Cardiac ventricle fibroblast (primary cell): ENCODE data around the gene MIGA2. TPM values are rescaled to one million over a fixed set of nuclear protein-coding genes. Genes with fewer than 3 reads are reported as not detected.

Source experiments
- total RNA-seq: library from RNA; depleted of rRNA; stranded (reverse); fragments of >200 nt; gene quantifications from 2 replicates; pipeline ENCODE4 v1.2.3, GENCODE V29; 2015

Gene MIGA2
- total RNA-seq, result 14.8 and 23.4 TPM in 2 replicates

DNA sequence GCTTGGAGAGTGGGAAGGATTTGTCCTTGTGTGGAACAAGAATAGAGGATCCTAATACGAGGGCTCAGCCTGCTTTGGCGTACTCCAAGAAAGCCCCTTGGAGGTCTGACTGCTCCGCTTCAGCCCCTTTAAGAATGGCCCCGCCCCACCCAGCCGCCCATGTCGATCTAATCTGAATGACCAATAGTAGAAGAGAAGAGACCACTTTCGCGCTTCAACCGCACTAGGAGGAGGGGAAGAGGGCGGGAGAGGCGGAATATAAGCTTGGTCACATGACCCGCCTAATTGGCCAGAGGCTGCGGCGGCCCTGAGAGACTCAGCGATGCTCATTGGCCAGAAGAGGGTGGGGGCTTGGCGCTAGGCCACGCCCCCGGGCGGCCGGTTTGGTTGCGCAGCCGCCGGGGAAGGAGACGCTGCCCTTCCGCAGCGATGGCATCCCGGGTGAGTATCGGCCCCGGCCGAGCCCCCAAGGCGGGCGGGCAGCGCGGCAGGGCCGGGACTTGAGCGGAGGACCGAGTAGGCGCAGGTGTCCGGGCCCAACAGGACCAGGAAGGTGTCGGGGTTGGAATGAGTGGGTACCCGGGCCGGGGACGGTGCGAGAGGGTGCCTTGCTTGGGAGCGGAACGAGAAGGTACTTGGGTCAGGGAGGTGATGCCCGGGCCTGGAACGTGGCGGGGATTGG, at the start of gene MIGA2:
MIGA2 (plus strand) TSS at position 386 of the 682 bp plus-strand sequence. CDS start 3,969 bp downstream, outside the sequence.

DNA sequence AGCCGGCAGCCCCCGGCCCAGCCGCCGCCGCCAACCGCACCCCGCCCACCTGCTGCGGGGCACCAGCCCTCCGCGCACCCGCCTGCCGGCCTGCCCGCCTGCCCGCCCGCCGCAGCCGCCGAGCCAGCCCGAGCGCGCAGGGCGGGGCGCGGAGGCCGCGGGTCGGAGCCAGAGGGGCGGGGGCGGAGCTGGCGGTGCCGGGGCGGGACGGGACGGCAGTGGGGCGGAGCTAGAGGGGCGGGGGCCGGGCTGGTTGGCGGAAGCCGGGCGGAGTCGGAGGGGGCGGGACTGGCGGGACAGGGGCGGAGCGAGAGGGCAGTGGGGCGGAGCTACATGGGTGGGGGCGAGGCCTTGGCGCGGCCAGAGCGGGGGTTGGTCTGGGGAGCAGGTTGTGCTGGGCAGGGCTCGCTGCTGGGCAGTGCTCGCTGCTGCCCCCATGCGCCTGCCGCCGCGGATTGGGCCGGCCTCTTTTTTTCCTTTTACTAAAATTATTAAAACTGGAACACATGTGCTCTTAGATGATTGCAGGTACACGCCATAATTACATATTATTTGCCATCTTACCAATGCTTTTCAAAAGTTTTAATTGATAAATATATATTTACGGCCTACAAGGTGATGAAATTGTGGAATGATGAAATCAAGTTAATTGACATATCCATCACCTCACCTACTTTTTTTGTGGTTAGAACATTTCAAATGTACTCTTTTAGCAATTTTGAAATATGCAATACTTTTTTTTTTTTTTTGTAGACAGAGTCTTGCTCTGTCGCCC, 8.0 kb upstream of the MIGA2 start, which contains the start of gene SH3GLB2:
SH3GLB2 (minus strand) TSS at position 140 of the 775 bp plus-strand sequence. CDS start 177 bp downstream, outside the sequence.

DNA sequence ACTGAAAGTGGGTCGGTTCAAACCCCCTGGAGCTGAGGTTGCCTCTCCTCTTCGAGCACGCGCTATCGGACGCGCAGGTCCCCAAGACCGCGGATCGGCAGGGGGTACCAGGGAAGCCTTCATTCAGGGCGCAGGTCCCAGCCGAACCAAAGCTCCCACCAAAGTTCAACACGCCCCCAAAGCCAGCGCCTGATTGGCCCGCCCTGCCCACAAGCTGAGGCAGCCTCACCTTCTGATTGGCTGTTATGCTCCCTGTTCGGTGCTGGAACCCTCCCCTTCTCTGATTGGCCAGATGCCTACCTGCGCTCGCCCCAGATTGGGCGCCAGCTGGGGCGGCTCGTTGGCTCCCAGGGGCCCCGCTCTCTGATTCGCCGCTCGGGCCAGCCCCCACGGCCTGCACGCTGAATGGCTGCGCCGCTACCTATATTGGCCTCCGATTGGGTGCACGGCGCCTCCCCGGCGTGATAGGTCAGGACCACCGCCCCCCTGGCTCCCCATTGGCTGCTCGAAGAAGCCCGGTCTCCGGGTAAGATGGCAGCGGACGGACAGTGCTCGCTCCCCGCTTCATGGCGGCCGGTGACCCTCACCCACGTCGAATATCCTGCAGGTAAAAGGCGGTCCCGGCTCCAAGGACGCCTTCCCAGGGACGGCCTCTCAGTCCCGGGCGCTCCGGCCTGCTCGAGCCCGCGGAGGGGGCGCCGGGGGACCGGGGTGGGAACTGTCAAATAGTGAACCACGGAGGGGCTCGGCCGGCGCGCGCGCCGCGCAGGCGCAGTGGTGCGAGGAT, 44.4 kb downstream of the MIGA2 start, which contains the start of gene DOLPP1:
DOLPP1 (plus strand) TSS at position 511 of the 787 bp plus-strand sequence; CDS start at position 532, 21 bp downstream.

DNA sequence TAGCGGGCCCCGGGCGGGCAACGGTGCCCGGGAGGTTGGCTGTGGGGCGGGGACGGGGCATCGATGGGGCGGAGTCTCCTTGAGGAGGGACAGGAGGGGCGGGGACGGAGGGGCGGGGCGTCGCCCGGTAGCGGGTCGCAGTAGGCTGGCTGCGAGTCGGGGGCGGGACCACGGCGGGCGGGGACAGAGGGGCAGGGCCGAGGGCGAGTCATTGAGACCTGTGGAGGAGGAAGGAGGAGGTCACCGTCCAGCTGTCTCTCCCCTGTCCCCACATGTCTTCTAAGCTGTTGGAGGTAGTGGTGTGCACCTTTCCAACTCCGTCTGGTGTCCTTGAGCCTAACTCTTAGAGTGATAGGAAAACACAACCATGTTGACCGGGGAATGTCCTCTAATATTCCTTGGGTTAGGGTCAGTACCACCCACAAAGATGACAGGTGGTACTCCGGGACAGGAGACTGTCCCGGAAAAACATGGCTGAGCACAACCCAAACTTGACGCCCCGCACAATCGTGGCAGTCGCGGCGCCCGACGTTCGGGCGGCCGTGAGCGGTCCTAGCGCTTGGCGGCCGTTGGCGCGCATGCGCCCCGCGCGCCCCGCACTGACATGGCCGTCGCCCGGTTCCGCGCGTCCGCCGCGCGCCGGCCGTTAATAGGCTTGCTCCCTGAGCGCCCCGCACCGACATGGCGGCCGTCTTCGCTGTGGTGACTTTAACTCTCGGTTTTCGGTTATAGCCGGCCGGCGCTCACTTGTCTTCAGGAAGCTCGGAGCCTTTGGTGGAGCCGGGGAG, 74.5 kb downstream of the MIGA2 start, which contains the start of the genes CRAT and PTPA:
CRAT (minus strand) TSS at position 54 of the 788 bp plus-strand sequence. CDS start 284 bp downstream, outside the sequence.
PTPA (plus strand) TSS at position 676 of the 788 bp plus-strand sequence. CDS start 186 bp downstream, outside the sequence.

Other genes with a start within 250 kb of the MIGA2 start
- gene TBC1D13, start 249.4 kb upstream of the MIGA2 start, total RNA-seq, result 12.9 and 18.2 TPM in 2 replicates
- 11.2 and 19.1 TPM in 2 replicates for gene ENDOG, start 218.1 kb upstream of the MIGA2 start, total RNA-seq
- 9.2 and 17.9 TPM in 2 replicates for gene SPOUT1, start 206.8 kb upstream of the MIGA2 start, total RNA-seq
- 2.6 and 3.2 TPM in 2 replicates for gene KYAT1, start 154.7 kb upstream of the MIGA2 start, total RNA-seq
- 30.5 and 31.8 TPM in 2 replicates for gene LRRC8A, start 154.5 kb upstream of the MIGA2 start, total RNA-seq
- 33.5 and 39.1 TPM in 2 replicates for gene PHYHD1, start 115.6 kb upstream of the MIGA2 start, total RNA-seq
- 20.7 and 21.4 TPM in 2 replicates for gene DOLK, start 89.0 kb upstream of the MIGA2 start, total RNA-seq
- gene NUP188, start 88.9 kb upstream of the MIGA2 start, total RNA-seq, result 32.4 and 53.9 TPM in 2 replicates
- gene SH3GLB2, start 8.3 kb upstream of the MIGA2 start, total RNA-seq, result 15.3 and 16.7 TPM in 2 replicates
- 8.5 and 10.0 TPM in 2 replicates for gene DOLPP1, start 44.5 kb downstream of the MIGA2 start, total RNA-seq
- gene CRAT, start 74.2 kb downstream of the MIGA2 start, total RNA-seq, result 61.3 and 63.0 TPM in 2 replicates
- 59.8 and 61.5 TPM in 2 replicates for gene PTPA, start 74.8 kb downstream of the MIGA2 start, total RNA-seq
- gene IER5L, start 141.6 kb downstream of the MIGA2 start, total RNA-seq, result 71.9 and 97.2 TPM in 2 replicates